ENCODE measurements around the gene ETV3L. TPM values are rescaled to one million over a fixed set of nuclear protein-coding genes. Genes with fewer than 3 reads are reported as not detected.
A peak's percentile ranks its signal among the peaks of the same experiment; 100 is the strongest.
"Not testable (repeated sequence)": the region's sequence is repeated elsewhere in the genome, so short reads cannot be mapped to it uniquely, and the experiment has no call there.

Gene ETV3L
- total and polyA plus RNA-seq, 4 experiments from 2014 or later = not detected

- Histone ChIP-seq H3K4me1 (ENCODE audit: insufficient read depth, low read length) (no peaks in the 10 kb centered on the region), H3K9me3 (ENCODE audit: control insufficient read depth in 1 of 2, low read length in 2 of 2) (no peaks in the 10 kb centered on the region), H3K27me3 (ENCODE audit: insufficient read depth, low read length) (peaks cover 4% of the 10 kb centered on the region), H3K27ac (ENCODE audit: low read depth, low read length) (no peak overlapping the region), H3K4me3 (ENCODE audit: low read length in 2 of 2) (no peak overlapping the region), H3K36me3 (ENCODE audit: insufficient read depth, low read length) (no peaks in the 10 kb centered on the region)
- peaks cover 0 to 1% (median 0%) of the 10 kb centered on the region in 8 donors for H3K9me3 Mint-ChIP-seq
- intact Hi-C loops (cut with micrococcal nuclease) = no loop called here
- no peak for DNase-seq
- no peak overlapping the region for H3K4me3 Mint-ChIP-seq
- peaks cover 17 to 25% of the 10 kb centered on the region in 2 donors for H3K27me3 Mint-ChIP-seq
- peaks cover 1 to 9% (median 5%) of the 10 kb centered on the region in 4 donors for H3K4me1 Mint-ChIP-seq
- CTCF ChIA-PET (ENCODE audit: partially characterized antibody) = no interaction called here
- H3K36me3 Mint-ChIP-seq = no peaks in the 10 kb centered on the region
- POLR2A ChIA-PET (ENCODE audit: partially characterized antibody) = no interaction called here
- no peak overlapping the region for H3K27ac Mint-ChIP-seq
Observed at GRCh38 chr1:157069601-157070000, 30.0 kb downstream of the ETV3L start.

GRCh38 chr1:157059241-157059640 lies 40.4 kb downstream of the ETV3L start:
- DNase-seq; H3K4me1 Mint-ChIP-seq; POLR2A ChIA-PET (ENCODE audit: partially characterized antibody); H3K27ac Mint-ChIP-seq; intact Hi-C loops (cut with micrococcal nuclease); H3K27ac ChIP-seq (ENCODE audit: low read depth, low read length); H3K4me3 Mint-ChIP-seq; H3K4me1 ChIP-seq (ENCODE audit: insufficient read depth, low read length); H3K4me3 ChIP-seq (ENCODE audit: low read length in 2 of 2); H3K27me3 ChIP-seq (ENCODE audit: insufficient read depth, low read length); H3K9me3 ChIP-seq (ENCODE audit: control insufficient read depth in 1 of 2, low read length in 2 of 2); CTCF ChIA-PET (ENCODE audit: partially characterized antibody); H3K36me3 ChIP-seq (ENCODE audit: insufficient read depth, low read length): not testable (repeated sequence)
- H3K36me3 Mint-ChIP-seq = peaks cover 2 to 13% of the 10 kb centered on the region in 2 donors
- H3K27me3 Mint-ChIP-seq = peaks cover 30 to 32% of the 10 kb centered on the region in 2 donors
- H3K9me3 Mint-ChIP-seq = peaks cover 0 to 32% (median 15%) of the 10 kb centered on the region in 8 donors

GRCh38 chr1:157056269-157056668 lies 43.3 kb downstream of the ETV3L start:
- Histone ChIP-seq H3K4me1 (ENCODE audit: insufficient read depth, low read length) (no peaks in the 10 kb centered on the region), H3K27me3 (ENCODE audit: insufficient read depth, low read length) (peaks cover 5% of the 10 kb centered on the region), H3K27ac (ENCODE audit: low read depth, low read length) (no peak overlapping the region), H3K36me3 (ENCODE audit: insufficient read depth, low read length) (no peaks in the 10 kb centered on the region), H3K4me3 (ENCODE audit: low read length in 2 of 2) (no peak overlapping the region), H3K9me3 (ENCODE audit: control insufficient read depth in 1 of 2, low read length in 2 of 2) (no peaks in the 10 kb centered on the region)
- Mint-ChIP-seq H3K9me3 (peaks cover 0 to 35% (median 16%) of the 10 kb centered on the region in 8 donors), H3K27ac (no peak overlapping the region), H3K4me1 (no peaks in the 10 kb centered on the region), H3K27me3 (peaks cover 37% of the 10 kb centered on the region in 2 donors), H3K4me3 (no peak overlapping the region), H3K36me3 (peaks cover 2 to 9% of the 10 kb centered on the region in 2 donors)
- intact Hi-C loops (cut with micrococcal nuclease) = no loop called here
- CTCF ChIA-PET (ENCODE audit: partially characterized antibody) = no interaction called here
- DNase-seq = no peak
- POLR2A ChIA-PET (ENCODE audit: partially characterized antibody) = no interaction called here

GRCh38 chr1:157055729-157056128 lies 43.9 kb downstream of the ETV3L start:
- not testable (repeated sequence) for H3K27ac ChIP-seq (ENCODE audit: low read depth, low read length); H3K36me3 Mint-ChIP-seq

GRCh38 chr1:157050836-157051235 lies 48.8 kb downstream of the ETV3L start:
- CTCF ChIA-PET (ENCODE audit: partially characterized antibody) = no interaction called here
- no peak overlapping the region for H3K27ac Mint-ChIP-seq
- H3K4me1 Mint-ChIP-seq = peaks cover 4 to 6% (median 6%) of the 10 kb centered on the region in 4 donors
- POLR2A ChIA-PET (ENCODE audit: partially characterized antibody) = no interaction called here
- peaks cover 40 to 45% of the 10 kb centered on the region in 2 donors for H3K27me3 Mint-ChIP-seq
- H3K9me3 Mint-ChIP-seq = peaks cover 0 to 25% (median 12%) of the 10 kb centered on the region in 8 donors
- Histone ChIP-seq H3K36me3 (ENCODE audit: insufficient read depth, low read length) (no peaks in the 10 kb centered on the region), H3K9me3 (ENCODE audit: control insufficient read depth in 1 of 2, low read length in 2 of 2) (no peaks in the 10 kb centered on the region), H3K27ac (ENCODE audit: low read depth, low read length) (no peak overlapping the region), H3K4me1 (ENCODE audit: insufficient read depth, low read length) (peaks cover 5% of the 10 kb centered on the region), H3K4me3 (ENCODE audit: low read length in 2 of 2) (no peak overlapping the region), H3K27me3 (ENCODE audit: insufficient read depth, low read length) (peaks cover 25% of the 10 kb centered on the region)
- H3K4me3 Mint-ChIP-seq = peak overlapping the region in 1 of 8 donors; percentile 48
- peaks cover 0 to 1% of the 10 kb centered on the region in 2 donors for H3K36me3 Mint-ChIP-seq
- no peak for DNase-seq
- intact Hi-C loops (cut with micrococcal nuclease) = no loop called here

More at GRCh38 chr1:157055729-157056128, 43.9 kb downstream of the ETV3L start:
- H3K4me1 Mint-ChIP-seq; CTCF ChIA-PET (ENCODE audit: partially characterized antibody); H3K27ac Mint-ChIP-seq; DNase-seq; POLR2A ChIA-PET (ENCODE audit: partially characterized antibody); H3K4me3 ChIP-seq (ENCODE audit: low read length in 2 of 2); H3K9me3 ChIP-seq (ENCODE audit: control insufficient read depth in 1 of 2, low read length in 2 of 2); H3K27me3 ChIP-seq (ENCODE audit: insufficient read depth, low read length); H3K4me1 ChIP-seq (ENCODE audit: insufficient read depth, low read length); intact Hi-C loops (cut with micrococcal nuclease); H3K4me3 Mint-ChIP-seq; H3K36me3 ChIP-seq (ENCODE audit: insufficient read depth, low read length): not testable (repeated sequence)
- H3K27me3 Mint-ChIP-seq = peaks cover 39 to 40% of the 10 kb centered on the region in 2 donors
- H3K9me3 Mint-ChIP-seq = peaks cover 0 to 33% (median 13%) of the 10 kb centered on the region in 8 donors

GRCh38 chr1:157047062-157047410 lies 52.6 kb downstream of the ETV3L start:
- Mint-ChIP-seq H3K36me3 (peaks cover 0 to 1% of the 10 kb centered on the region in 2 donors), H3K4me3 (peak overlapping the region in 7 of 8 donors; percentile 9 to 67 (median 44)), H3K9me3 (peaks cover 0 to 14% (median 7%) of the 10 kb centered on the region in 8 donors), H3K4me1 (peaks cover 8 to 11% (median 10%) of the 10 kb centered on the region in 4 donors), H3K27ac (no peak overlapping the region), H3K27me3 (peaks cover 49 to 51% of the 10 kb centered on the region in 2 donors)
- no peak overlapping the region for H3K4me3 ChIP-seq (ENCODE audit: low read length in 2 of 2)
- H3K27ac ChIP-seq (ENCODE audit: low read depth, low read length) = no peak overlapping the region
- peaks cover 27% of the 10 kb centered on the region for H3K27me3 ChIP-seq (ENCODE audit: insufficient read depth, low read length)
- ChIA-PET POLR2A (ENCODE audit: partially characterized antibody) (no interaction called here), CTCF (ENCODE audit: partially characterized antibody) (no interaction called here)
- H3K36me3 ChIP-seq (ENCODE audit: insufficient read depth, low read length) = no peaks in the 10 kb centered on the region
- intact Hi-C loops (cut with micrococcal nuclease) = no loop called here
- DNase-seq = no peak
- H3K4me1 ChIP-seq (ENCODE audit: insufficient read depth, low read length) = peaks cover 10% of the 10 kb centered on the region
- no peaks in the 10 kb centered on the region for H3K9me3 ChIP-seq (ENCODE audit: control insufficient read depth in 1 of 2, low read length in 2 of 2)

- H3K27ac Mint-ChIP-seq = peak within 1 kb of the TSS in 3 of 7 donors; percentile 40 to 54 (median 48)
- peaks cover 25% of the 10 kb centered on the region for H3K27me3 ChIP-seq (ENCODE audit: insufficient read depth, low read length)
- intact Hi-C loops (cut with micrococcal nuclease) = no loop called here
- POLR2A ChIA-PET (ENCODE audit: partially characterized antibody) = no interaction called here
- CTCF ChIA-PET (ENCODE audit: partially characterized antibody) = no interaction called here
- peaks cover 8 to 11% (median 10%) of the 10 kb centered on the region in 4 donors for H3K4me1 Mint-ChIP-seq
- no peaks in the 10 kb centered on the region for H3K9me3 ChIP-seq (ENCODE audit: control insufficient read depth in 1 of 2, low read length in 2 of 2)
- peaks cover 10% of the 10 kb centered on the region for H3K4me1 ChIP-seq (ENCODE audit: insufficient read depth, low read length)
- H3K9me3 Mint-ChIP-seq = peaks cover 0 to 3% (median 0%) of the 10 kb centered on the region in 8 donors
- peak within 1 kb of the TSS; percentile 90 to 99 (median 92) for H3K4me3 Mint-ChIP-seq
- H3K27ac ChIP-seq (ENCODE audit: low read depth, low read length) = no peak within 1 kb of the TSS
- no peaks in the 10 kb centered on the region for H3K36me3 ChIP-seq (ENCODE audit: insufficient read depth, low read length)
- no peak within 1 kb of the TSS for H3K4me3 ChIP-seq (ENCODE audit: low read length in 2 of 2)
- peak in 2 of 5 donors; percentile 1 to 12 for DNase-seq
- H3K36me3 Mint-ChIP-seq = peaks cover 0 to 1% of the 10 kb centered on the region in 2 donors
- H3K27me3 Mint-ChIP-seq = peaks cover 45 to 51% of the 10 kb centered on the region in 2 donors
Observed at GRCh38 chr1:157045250-157046218, 54.1 kb downstream of the ETV3L start, which contains the start of gene ARHGEF11. Gene ARHGEF11 (minus strand): TSS chr1:157045742. CDS start chr1:157044330, 1,412 bp downstream.
